GM21529 (cell line): ENCODE measurements around the gene ARL6IP1.

ENCODE experiments used
- ATAC-seq: cut with Tn5 transposase; IDR thresholded peaks from one replicate; pipeline ENCODE4 v1.9.1; 2021; ENCODE audit not compliant: unreplicated experiment

ARL6IP1 gene

DNA sequence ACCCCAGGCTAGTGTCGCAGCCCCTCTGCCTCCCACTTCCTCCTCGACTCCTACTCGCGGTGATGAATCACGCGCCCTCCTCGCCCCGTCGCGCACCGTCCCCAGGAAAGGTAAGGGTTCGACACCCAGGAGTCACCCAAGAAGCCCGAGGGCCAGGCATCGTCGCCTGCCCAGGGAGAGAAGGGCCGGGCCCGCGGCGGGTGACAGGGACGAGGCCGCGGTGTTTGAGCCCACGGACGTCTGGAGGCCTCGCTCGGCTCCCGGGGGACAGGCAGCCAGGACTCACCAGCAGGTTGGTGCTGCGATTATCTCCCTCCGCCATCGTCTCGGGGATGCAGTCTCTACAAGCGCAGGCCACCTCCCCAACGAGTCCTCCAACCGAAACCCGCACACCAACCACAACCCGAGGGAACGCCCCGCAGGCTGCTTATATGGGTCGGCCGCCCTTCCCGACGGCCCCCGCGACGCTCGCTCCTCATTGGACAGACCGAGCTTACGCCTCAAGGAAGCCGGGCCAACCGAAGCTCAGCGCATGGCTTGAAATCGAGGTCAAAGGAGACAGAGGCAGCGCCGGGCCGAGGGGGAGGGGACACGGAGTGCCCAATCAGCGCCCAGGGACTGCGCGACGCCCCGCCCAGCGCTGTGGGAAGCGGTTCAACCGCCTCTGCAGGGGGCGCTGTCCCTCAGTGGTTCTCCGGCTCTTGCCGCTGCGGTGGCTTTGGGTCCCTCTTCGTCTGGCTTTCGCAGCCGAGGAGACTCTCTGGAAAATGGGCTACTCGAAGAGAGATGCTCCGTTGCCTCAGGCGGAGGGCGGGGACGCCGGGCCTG is at the start of gene ARL6IP1:
TSS of gene ARL6IP1 (minus strand) at position 405 of the 828 bp plus-strand sequence. CDS start at position 322, 83 bp downstream.
- peak; percentile 92 for ATAC-seq

- no peak for ATAC-seq
Observed at GRCh38 chr16:18846416-18846815, 45.1 kb upstream of the ARL6IP1 start.

DNA sequence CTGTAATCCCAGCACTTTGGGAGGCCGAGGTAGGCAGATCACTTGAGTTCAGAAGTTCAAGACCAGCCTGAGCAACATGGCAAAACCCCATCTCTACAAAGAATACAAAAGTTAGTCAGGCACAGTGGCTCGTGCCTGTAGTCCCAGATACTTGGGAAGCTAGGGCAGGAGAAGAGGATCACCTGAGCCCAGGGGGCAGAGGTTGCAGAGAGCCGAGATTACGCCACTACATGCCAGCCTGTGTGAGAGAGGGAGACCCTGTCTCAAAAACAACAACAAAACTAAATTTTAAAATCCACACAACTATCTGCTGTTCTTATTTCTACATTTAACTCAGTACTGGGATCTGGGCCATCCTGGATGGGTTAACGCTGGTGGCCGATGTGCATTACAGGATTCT is 41.2 kb upstream of the ARL6IP1 start:
- ATAC-seq = no peak

DNA sequence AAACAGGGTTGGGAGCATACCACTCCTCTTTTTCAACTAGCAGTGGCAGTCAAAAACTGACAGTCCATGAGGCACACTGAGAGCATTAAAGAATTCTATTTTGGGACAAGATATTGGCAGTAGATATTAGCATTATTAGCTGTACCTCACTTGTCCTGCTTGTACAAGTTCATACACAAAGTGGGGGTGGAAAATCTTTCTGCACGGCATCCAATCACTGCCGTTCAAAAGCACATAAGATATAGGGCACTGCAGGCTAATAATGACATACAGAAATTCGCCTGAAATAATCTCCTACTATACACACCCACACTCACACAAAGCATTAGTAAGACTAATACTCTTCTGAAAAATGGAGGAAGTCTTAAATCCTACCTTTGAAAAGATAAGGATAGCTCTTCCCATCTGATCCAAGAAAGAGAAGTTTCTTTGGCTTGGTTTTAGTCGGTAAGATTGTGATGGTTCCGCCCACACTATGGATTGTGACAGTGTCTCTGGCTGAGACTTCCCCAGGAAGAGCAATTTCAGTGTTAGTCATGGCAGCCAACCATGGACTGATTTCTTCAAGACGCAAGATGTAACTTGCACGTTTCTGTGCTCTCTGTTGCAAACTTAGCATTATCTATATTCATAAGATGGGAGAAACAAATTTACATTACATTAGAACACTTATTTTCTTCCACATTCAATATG is 40.6 kb upstream of the ARL6IP1 start:
- no peak for ATAC-seq

DNA sequence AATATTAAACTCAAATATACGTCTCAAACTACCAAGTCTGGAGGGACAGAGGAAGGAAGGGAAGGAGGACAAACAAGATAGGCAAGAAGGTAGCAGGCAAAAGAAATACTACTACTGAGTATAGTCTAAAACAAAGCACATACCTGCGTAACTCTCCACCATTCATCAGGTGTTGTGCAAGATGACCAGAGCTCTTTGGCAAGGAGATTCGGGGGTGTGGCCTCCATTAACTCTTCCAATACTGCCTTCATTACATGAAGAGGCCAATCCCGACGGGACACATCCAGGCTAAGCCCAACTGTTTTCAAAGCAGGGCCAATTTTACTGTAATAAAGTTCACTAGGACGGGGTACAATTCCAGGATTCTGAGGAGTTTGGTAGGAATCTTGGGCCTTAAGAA is 38.2 kb upstream of the ARL6IP1 start:
- no peak for ATAC-seq

GRCh38 chr16:18836702-18837101 is 35.4 kb upstream of the ARL6IP1 start:
- no peak for ATAC-seq

- ATAC-seq = no peak
Observed at GRCh38 chr16:18834864-18835263, 33.5 kb upstream of the ARL6IP1 start.

- no peak for ATAC-seq
Observed at GRCh38 chr16:18833707-18834505, 32.6 kb upstream of the ARL6IP1 start.

DNA sequence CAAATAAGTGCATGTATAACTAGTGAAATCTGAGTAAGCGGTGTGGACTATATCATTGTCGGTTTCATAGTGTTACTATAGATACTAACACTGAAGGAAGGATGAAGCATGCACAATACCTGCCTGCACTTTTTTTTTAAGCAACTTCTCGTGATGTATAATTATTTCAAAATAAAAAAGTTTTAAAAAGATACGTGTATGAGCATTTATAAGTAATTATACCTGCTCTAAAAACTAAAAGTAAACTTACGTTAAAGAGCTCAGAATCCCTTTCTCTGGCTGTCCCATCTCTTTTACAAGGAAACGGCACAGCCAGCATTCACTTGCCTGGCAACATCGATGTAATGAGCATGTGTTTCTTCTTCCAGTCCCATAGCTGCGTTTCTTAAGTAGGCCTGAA is 31.3 kb upstream of the ARL6IP1 start:
- no peak for ATAC-seq

GRCh38 chr16:18832006-18832405 is 30.7 kb upstream of the ARL6IP1 start:
- no peak for ATAC-seq

GRCh38 chr16:18829251-18829650 is 27.9 kb upstream of the ARL6IP1 start:
- ATAC-seq = no peak

DNA sequence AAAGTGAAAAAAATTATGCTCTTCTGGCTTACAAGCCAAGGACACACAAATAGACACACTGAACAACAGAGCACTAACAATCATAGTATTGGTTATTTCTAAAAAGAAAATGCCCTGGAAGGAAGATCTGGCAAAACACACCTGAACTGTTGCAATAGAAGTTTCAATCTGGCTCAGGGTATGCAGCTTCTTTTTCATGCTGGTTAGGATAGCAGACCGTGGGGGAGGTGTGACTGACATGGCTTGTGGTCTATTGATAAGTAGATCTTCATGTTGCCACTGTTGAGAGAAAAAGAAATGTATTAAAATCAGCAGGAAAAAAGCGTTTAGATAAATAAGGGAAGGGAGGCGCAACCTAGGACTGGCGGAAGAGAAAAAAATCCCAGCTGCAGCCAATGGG is 26.5 kb upstream of the ARL6IP1 start:
- no peak for ATAC-seq

- no peak for ATAC-seq
Observed at GRCh38 chr16:18816286-18816685, 14.9 kb upstream of the ARL6IP1 start.

DNA sequence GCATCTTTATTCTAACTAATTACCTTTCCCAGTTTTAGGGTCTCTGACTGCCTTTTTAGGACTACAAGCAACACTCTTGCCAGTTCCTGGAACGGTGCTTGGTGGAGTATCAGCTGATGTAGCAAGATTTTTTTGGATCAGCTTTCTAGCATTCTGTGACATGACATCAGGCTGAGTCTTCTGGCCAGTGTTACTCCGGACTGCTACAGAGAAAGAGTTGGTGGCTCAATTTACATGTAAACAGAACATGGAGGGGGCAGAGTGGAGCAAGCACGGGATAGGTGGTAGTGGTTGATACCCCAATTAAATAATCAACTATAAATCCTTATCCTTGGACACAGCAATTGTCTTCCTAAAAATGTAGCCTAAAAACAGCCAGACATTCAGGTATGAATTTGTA is 10.6 kb upstream of the ARL6IP1 start:
- ATAC-seq = no peak

- ATAC-seq = no peak
Observed at GRCh38 chr16:18809165-18809564, 7.8 kb upstream of the ARL6IP1 start.

- ATAC-seq = no peak
Observed at GRCh38 chr16:18805257-18805773, 4.0 kb upstream of the ARL6IP1 start.

DNA sequence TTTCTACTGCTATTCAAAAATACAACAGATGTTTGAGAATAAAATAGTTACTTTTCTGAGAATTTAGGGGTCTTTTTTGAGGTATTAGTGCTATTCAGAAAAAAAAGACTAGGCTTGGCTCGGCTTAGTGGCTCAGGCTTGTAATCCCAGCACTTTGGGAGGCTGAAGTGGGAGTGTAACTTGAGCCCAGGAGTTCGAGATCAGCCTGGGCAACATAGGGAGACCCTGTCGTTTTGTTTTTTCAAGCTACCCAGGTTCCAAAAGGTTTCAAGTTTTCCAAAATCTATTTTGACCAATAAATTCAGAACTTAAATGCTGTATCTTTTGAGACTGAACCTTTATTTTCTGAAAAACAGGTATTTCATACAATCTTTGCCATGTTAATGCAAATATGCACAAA is 3.2 kb upstream of the ARL6IP1 start:
- ATAC-seq = no peak

DNA sequence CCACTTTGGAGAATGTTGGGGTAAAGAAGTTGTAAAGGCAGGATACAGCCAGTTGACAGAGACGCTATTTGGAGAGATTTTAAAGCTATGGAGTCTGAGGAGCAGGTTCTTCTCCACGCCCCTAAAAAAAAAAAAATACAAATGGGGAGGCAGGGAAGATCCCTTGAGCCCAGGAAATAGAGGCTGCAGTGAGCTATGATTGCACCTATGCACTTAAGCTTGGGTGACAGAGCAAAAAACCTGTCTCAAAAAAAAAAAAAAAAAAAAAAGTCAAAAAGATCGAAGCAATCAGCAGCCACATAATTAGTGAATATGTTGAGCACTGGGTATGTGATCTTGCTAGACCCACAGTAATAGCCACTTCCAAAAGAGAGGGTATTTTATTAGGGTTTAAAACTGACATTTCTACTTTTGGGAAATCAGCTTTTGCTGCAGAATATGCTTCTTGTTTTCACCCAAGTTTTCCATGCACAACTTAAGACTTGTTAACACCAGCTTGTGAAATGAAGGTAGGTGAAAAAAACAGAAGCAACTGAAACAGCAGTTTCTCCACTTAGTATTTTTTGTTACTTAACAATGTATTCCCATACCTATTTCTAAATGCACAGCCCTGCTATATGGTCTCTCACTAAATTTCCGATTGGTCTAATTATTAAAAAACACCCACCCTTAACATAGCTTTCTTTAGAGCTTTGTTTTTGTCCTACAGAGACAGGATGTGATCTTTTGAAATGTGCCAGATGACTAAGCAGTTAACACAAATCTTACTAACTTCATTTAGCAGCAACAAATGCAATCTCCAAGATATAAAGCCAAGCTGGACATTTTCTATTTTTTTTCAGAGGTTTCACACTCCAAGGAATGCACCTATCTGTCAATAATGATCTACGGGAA is 2.5 kb upstream of the ARL6IP1 start:
- ATAC-seq = no peak

DNA sequence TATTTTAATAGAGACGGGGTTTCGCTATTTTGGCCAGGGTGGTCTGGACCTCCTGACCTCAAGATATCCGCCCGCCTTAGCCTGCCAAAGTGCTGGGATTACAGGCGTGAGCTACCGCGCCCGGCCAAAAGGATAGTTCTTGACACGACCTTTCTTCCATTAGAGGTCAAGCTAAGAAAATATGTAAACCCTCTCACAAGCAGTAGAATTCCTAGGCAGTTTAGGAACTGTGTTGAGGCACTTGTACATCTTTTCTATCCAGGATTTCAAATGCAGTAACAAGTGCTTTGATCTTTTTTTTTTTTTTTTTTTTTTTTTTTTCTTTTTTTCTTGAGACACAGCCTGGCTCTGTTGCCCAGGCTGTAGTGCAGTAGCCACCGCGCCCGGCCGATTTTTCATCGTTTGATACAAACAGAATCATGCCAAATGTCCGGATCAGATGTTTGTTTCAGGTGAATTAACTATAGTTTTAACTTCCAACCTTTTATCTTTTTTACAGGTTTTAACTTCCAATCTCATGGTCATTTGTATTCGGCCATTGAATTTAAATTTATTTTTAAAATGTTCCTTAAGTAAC is 1.5 kb upstream of the ARL6IP1 start:
- no peak for ATAC-seq

DNA sequence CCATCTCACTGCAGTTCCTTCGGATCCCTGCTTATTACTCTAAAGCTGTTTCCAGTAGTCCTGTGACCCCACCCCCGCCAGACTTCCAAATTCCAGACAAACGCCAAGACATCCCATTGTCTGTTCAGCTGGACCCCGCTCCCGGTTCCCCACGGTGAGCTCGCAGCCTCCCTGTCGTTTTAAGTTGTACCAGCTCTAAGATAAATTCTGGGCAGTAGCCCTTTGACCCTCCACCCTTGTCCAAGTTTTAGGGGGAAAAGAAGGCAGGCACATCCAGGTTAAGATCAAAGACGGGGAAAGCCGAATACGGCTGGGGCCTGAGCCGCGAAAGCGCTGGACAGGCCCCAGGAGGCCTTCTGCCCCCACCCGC is 589 bp downstream of the ARL6IP1 start:
- ATAC-seq = no peak
